Gastroesophageal sphincter (tissue), 3 donors: ENCODE data around the gene RAD51B.

Source experiments
- EP300 ChIP-seq: sonication (generic); formaldehyde crosslinking; IDR thresholded peaks from one replicate; pipeline ENCODE4 v1.6.1; 2017; ENCODE audit warnings: antibody characterized with exemption, mild to moderate bottlenecking
- POLR2A ChIP-seq, 2 donors: fragments of 450-650 bp; IDR thresholded peaks; one replicate each; pipeline ENCODE4 v1.6.1; 2017; ENCODE audit warnings: antibody characterized with exemption in 2 of 2, mild to moderate bottlenecking in 2 of 2, moderate library complexity in 1 of 2
- POLR2AphosphoS5 ChIP-seq: sonication (generic); formaldehyde crosslinking; IDR thresholded peaks from one replicate; pipeline ENCODE4 v1.6.1; 2017; ENCODE audit warnings: antibody characterized with exemption
- TF ChIP-seq, protein P1 (sequence below), 4 experiments: fragments of 200-600 bp in 2 of 4; fragments of 450-650 bp in 2 of 4; sonication (generic) in 1 of 4; IDR thresholded peaks; one replicate each; pipeline ENCODE4 v1.5.1; 2017 to 2019; ENCODE audit warnings: antibody characterized with exemption in 4 of 4, mild to moderate bottlenecking in 2 of 4, moderate library complexity in 2 of 4

DNA sequence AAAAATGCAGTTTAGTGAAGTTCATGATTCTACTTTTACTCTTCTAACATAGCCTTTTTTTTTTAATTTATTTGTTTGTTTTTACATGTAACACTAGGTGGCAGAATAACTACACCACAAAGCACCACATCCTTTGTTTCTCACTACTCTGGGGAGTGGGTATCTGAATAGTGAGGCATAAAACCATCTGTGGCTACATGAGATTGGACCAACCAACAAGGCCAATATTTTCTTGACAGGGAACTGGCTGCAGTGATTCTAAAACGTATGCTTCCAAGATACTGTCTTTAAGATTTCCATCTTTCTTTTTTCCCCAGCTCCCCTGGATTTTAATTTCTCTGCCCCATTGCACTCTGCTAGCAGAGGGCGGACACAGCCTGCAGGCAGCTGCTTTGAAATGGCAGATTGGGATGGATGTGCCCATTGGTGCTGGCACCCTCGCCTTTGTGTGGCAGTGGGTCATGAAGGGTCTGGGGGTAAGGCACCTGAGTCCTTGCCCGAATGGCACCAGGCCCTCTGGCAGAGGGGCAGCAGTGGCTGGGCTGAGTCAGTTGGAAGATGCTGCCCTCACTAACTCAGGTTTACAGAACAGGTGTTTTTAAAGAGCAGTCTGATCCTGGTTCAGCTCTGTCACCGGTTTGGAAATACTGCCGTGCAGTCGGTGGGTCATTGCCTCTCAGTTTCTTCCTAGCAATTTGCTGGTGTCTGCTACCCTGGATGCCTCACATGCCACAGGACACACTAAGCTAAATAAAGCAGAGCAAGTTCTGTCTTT lies 429.1 kb downstream of the RAD51B start:
- TF ChIP-seq EP300 (no peak), POLR2AphosphoS5 (peak; percentile 17), POLR2A (IDR thresholded peaks at IDR 0.05) (no peak)
- TF ChIP-seq, protein P1, sequence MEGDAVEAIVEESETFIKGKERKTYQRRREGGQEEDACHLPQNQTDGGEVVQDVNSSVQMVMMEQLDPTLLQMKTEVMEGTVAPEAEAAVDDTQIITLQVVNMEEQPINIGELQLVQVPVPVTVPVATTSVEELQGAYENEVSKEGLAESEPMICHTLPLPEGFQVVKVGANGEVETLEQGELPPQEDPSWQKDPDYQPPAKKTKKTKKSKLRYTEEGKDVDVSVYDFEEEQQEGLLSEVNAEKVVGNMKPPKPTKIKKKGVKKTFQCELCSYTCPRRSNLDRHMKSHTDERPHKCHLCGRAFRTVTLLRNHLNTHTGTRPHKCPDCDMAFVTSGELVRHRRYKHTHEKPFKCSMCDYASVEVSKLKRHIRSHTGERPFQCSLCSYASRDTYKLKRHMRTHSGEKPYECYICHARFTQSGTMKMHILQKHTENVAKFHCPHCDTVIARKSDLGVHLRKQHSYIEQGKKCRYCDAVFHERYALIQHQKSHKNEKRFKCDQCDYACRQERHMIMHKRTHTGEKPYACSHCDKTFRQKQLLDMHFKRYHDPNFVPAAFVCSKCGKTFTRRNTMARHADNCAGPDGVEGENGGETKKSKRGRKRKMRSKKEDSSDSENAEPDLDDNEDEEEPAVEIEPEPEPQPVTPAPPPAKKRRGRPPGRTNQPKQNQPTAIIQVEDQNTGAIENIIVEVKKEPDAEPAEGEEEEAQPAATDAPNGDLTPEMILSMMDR (IDR thresholded peaks at IDR 0.05) = peak; percentile 59 to 84 (median 69)
